Right renal cortex interstitium (tissue), 3 donors: ENCODE data around the gene FAM13A. TPM values are rescaled to one million over a fixed set of nuclear protein-coding genes. Genes with fewer than 3 reads are reported as not detected.
"Not testable (repeated sequence)": the region's sequence is repeated elsewhere in the genome, so short reads cannot be mapped to it uniquely, and the experiment has no call there.

Experiments
- DNase-seq, 3 donors: peaks; one replicate each; pipeline ENCODE4 v3.0.0-alpha.2; 2013; ENCODE audit warnings: low read depth in 3 of 3, low spot score in 2 of 3
- polyA plus RNA-seq, 3 donors: library from polyadenylated mRNA; unstranded; fragments of 120-200 nt; gene quantifications; one replicate each; pipeline ENCODE4 v1.2.1, GENCODE V29; 2013; ENCODE audit not compliant: insufficient read length in 3 of 3

FAM13A gene
- polyA plus RNA-seq, 3 donors: 30.6 to 31.9 (median 31.6) TPM

DNA sequence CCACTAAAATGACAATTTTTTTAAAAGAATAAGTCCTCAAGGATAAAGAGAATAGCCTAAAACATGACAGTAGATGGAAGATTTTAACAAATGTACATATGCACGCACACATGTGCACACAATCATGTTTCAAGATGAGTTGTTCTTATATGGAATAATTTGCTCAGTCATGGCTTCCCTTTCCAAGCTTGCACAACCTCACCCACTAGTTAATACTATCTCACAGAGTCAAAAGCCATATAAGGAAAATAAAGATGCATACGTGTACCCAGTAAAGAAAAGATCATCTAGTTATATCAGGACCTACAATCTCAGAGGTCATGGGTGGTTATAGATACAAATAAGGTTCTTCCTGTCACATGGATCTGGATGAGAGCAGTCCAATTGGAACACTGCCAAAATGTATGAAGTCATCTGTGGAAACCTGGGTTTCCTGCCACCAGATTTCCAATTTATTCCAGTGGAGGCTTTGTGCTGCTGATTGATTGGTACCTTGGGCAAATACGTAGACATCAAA, 56.1 kb downstream of the FAM13A start:
- DNase-seq: no peak

DNA sequence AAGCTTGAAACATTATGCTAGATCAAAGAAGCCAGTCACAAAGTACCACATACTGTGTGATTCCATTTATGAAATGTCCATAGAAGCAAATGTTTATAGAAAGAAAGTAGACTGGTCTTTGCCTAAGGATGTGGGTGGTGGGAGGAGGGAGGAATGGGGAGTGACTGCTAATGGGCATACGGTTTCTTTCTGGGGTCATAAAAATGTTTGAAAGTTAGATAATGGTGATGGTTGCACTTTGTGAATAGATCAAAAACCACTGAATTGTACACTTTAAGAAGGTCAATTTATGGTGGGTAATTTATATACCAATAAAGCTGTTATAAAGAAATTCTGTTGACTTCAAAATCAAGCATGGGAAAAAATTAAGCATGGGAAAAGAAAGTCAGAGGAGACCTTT, 56.6 kb downstream of the FAM13A start:
- DNase-seq: no peak

DNA sequence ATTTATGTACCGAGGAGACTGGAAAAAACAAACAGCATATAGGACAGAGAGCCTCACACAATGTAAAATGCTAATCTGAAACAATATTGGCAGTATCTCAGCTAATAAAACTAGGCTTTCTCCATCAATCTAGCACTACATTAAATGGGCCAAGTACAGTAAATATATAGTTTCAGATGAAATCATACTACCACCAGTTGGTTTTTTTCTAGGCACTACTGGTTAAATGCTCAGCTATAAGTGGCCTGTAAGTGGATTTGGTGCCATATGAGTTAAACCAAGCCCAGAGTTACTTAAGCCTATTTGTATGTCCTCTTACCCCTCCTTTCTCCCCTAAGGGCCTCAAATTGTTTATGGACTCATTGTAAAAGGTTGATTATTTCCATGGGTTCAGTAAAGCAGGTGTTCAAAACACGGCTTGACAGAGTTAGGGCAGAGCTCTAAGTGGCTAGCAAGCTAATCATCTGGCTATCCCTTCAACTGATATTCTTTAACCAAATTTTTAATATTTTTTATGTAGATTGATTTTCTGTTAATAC, 57.5 kb downstream of the FAM13A start:
- DNase-seq: no peak

DNA sequence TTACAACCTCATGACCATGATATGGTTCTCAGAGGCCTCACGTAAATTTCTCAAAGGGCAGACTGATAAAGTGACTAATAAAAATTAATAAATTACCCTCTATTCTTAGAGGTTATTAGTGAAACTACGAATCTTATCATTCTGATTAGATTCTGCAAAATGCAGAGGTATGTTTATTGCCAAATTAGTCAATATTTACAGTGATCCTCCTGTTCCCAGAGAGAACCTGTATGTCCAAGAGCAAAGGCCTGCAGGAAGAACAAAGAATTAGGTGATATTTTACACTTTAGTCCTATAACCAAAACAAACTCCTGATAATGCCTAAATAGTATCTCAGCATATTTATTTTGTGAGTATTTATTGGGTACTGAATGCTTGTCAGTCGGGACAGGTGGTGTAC, 58.1 kb downstream of the FAM13A start:
- DNase-seq: no peak

DNA sequence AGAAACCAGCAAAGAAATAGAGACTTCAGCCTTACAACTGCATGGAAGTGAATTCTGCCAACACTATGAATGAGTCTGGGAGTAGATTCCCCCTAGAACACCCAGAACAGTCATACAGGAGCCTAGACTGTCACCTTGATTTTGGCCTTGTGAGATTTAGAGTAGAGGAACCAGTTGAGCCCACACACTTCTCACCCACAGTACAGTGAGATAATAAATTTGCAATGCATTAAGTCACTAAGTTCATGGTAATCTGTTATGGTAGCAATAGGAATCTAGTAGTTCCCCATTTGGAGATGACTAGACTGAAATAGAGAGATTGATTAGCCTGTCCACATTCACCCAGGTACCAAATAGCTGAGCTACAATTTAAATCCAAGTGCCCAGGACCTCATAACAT, 59.0 kb downstream of the FAM13A start:
- DNase-seq: no peak

DNA sequence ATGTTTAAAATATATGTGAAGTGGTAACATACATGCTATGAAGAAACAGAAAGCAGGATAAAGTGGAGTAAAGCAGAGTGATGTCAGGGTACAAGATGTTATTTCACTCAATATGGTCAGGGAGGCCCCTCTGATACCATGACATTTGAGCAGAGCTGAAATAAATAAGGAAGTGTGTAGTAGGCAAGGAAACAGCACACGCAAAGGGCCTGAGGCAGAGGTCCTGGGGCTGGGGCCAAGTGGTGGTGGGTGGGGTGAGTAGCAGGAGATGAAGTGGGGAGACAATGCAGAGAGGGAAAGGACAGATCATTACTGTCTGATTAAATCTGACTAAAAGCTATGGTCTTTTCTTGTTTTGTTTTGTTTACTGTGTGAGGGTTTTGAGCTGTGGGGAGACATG, 61.1 kb downstream of the FAM13A start:
- no peak for DNase-seq

DNA sequence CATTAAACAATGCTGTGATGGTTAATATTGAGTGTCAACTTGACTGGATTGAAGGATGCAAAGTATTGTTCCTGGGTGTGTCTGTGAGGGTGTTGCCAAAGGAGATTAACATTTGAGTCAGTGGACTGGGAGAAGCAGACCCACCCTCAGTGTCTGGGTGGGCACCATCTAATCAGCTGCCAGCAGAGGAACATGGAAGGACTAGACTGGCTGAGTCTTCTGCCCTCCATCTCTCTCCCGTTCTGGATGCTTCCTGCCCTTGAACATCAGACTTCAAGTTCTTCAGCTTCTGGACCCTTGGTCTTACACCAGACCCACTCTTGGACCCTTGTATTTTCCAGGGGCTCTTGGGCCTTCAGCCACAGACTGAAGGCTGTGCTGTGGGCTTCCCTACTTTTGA, 61.7 kb downstream of the FAM13A start:
- not testable (repeated sequence) for DNase-seq

DNA sequence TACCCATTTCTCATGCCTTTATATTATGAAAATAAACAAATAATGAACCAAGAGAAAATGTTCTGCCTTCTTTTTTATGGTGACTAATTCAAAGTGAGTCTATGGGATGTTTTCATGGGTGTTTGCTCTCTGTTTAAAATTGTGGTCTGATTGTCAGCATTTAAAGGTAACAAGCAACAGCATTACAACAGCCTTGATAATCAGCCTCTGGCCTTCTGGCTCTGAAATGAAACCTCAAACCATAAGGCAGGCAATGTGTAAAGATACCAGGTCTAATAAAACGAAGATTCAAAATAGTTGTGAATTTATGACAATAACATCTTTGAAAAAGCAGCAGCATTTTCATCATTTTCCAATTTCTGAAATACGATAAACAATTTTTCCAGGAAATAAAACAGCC, 63.7 kb downstream of the FAM13A start:
- no peak for DNase-seq

DNA sequence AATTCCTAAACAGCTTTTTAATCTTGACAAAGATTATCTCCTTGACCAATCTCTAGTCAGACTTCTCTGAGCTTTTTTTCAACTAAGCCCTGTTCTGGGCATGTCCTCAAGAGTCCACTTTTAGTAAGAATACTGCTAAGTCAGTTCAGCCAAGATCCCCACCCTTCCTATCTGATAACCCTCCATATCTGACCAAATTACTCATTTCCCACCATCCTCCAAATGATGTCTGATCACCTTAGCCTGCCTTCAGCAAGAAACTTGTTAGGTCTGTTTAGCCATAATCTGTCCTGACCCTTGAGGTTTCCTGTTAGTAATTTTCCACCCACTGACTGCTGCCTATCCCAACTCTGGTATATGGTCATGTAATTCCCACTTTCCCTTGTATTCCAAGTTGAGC, 65.2 kb downstream of the FAM13A start:
- no peak for DNase-seq

DNA sequence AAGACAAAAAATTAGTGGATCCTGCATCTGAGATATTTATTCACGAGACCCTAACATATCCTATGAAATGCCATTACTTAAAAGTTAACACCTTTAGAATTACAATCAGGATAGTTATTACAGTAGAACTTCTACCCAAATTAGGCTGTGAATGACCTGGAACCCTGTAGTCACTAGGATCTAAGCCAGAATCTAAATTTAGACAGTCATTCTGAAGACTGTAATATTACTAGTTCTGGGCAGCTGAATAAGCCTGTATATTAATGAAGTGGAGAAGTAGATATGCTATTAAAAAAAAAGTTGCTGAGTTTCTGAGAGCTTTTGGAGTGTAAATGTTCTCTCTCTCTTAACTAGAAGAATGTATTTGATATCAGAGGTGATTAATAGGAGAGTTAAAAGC, 67.0 kb downstream of the FAM13A start:
- DNase-seq: no peak

DNA sequence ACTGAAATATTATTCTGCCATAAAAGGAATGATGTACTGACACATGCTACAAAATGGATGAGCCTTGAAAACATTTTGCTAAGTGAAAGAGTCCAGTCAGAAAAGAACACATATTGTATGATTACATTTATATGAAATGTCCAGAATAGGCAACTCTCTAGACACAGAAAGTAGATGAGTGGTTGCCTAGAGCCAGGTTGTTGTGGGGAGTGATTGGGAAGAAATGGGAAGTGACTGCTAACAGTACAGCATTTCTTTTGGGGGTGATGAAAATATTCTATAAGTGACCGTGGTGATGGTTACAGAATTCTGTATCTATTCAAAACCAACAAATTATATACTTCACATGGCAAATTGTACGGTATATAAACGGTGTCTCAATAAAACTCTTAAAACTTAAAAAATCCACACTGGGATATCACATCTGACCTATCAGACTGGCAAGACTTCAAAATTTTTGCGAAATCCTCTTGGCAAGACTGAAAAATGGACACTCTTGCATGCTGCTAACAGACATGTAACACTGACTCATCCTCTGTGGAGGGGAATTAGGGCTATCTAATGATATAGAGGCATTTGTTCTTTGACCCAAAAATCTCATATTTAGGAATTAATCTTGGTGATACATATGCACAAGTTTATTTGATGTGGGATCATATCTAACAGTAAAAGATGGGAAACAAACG, 71.8 kb downstream of the FAM13A start:
- DNase-seq: no peak

DNA sequence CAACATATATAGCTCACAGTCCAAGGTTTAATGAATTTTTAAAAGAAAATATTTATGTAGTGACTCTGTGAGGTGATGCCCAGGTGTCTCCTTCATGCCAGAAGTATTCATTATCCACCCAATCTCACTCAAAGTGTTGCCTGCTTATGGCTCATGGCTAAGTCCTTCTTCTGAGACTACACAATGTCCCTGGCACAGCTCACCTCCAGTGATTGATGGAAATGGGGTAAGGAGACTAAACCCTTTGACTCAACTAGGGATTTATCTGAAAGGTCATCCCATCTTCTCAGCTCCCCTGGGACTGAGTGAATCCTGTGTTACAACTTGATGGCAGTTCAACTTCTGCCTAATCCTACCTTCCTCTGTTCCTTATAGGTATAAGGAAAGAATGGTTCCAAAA, 74.2 kb downstream of the FAM13A start:
- DNase-seq: no peak

DNA sequence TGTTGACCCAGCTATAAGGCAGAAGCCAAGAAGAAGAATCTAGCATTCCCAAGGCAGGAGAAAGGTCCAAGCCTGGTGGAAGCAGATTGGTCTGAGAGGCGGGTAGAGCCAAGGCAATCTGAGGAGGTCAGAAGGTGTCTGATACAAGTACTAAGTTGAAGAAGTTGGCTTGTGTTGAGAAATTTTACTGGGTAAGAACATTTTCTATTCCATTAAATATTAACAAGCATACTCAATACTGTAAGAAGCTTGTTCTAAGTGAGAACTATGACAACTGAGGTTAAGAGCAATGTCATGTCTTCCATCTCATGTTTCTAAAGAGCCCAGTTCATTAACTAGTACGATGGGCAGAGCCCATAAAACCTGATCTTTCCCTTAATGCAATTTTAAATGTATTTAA, 75.0 kb downstream of the FAM13A start:
- no peak for DNase-seq

DNA sequence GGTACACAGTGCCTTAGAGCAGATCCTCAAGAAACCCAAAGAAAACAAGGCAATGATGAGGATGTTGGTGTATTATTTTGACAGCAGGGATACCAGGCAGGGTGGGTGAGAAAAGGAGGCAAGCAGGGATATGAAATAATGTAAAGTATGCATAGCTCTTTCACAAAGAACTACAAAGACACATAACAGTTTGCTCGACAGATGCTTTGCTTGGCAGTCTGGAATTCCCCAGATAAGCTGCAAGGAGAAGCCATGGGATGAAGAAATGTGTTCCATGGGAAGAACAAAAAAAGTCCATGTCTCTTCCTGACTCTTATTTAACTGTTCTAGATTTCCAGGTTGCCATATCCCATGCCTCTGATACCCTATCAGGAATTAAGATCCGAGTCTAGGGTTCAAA, 75.4 kb downstream of the FAM13A start:
- DNase-seq: no peak

DNA sequence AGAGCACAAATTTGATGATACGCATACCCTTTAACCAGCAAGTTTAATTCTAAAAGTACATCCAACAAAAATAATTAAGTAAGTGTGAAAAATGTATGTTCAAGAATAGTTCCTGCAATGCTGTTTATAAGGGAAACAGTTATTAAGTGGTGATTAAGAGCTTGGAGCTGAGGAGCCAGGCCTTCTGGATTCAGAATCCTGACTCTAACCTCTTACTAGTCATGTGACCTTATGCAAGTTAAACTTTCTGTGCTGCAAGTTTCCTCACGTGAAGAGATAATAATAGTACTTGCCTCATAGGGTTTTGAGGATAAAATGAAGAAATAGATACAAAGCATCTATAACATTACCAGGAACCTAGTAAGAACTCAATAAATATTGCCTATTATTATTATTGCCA, 77.7 kb downstream of the FAM13A start:
- DNase-seq: no peak

DNA sequence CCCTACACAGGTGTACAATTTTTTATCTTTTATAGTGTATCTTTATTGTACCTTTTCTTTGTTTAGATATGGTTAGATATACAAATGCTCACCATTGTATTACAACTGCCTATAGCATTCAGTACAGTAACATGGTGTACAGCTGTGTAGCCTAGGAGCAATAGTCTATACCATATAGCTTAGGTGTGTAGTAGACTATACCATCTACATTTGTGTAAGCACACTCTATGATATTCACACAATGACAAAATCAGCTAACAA, 80.3 kb downstream of the FAM13A start:
- no peak for DNase-seq

DNA sequence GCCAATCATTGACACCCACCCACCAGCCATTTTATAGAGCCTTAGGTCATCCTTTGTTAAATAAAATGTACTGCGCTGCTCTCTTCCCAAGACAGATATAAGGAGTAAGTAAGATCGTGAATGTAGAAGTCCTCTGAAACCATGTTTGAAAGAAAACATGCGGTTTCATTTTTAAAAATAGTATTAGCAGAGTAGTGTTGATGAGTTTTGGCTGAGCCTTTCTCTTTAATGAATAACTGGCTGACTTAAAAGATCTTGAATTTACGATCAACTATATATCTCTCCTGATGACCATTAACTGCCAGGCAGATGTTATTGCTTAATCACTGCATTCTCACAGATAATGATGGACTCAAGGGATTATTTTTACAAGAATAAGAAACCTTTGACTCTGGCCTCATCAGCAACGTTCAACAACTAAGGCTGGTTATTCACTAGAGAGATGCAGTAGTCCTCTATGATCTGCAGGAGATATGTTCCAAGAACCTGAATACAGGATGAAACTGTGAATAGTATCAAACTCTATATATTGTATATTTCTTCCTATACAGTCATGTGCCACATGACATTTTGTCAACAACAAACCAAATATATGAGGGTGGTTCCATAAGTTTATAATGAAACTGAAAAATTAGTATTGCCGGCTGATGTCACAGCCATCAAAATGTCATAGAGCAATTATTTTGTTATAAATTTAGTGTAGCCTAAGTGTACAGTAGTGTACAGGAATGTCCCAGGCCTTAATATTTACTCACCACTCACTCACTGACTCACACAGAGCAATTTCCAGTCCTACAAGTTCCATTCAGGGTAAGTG, 80.8 kb downstream of the FAM13A start:
- peak in 2 of 3 donors; percentile 15 to 33 for DNase-seq

DNA sequence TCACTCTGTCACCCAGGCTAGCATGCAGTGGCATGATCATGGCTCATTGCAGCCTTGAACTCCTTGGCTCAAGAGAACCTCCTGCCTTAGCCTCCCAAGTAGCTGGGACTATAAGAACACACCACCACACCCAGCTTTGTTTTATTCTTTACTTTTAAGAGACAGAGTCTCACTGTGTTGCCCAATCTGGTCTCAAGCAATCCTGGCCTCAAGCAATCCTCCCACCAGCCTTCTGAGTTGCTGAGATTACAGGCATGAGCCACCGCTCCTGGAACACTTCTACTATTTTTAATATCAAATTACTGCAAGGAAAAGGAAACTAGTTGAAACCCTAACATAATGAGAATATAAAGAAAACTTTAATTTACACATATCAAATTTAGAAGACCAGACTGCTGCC, 85.4 kb downstream of the FAM13A start:
- no peak for DNase-seq

DNA sequence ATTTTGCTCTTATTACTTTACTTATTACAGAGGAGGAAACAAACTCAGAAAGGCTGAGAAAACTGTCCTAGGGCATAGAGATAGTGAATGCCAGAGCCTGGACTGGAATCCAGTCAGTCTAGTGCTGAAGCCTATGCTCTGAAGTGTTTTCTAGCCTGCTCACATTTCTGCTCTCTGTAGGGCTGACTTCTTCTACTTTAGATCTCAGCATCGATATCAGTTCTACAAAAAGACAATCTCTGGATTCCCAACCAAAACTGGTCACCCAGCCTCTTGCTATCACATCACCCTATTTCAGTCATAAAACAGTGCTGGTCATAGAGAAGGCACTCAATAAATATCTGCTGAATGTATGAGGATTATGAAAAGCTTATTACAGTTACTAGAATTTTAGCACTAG, 87.2 kb downstream of the FAM13A start:
- no peak for DNase-seq

DNA sequence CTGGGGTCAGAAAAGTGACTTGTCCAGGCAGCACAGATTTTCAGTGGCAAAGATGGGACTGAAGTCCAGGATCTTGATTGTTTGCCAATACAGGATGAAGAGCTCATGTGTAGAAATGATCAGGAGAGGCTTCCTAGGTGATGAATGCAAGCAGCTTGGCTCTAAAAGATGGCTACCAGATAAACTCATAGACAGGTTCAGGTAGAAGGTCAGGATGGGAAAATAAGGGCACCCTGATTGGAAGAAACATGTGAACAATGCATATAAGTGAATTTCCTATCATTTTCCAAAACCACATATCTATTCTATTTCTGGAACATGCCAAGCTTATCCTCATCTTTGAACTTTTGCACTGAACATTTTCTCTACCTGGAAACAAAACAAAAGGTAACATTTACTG, 87.7 kb downstream of the FAM13A start:
- DNase-seq: no peak

DNA sequence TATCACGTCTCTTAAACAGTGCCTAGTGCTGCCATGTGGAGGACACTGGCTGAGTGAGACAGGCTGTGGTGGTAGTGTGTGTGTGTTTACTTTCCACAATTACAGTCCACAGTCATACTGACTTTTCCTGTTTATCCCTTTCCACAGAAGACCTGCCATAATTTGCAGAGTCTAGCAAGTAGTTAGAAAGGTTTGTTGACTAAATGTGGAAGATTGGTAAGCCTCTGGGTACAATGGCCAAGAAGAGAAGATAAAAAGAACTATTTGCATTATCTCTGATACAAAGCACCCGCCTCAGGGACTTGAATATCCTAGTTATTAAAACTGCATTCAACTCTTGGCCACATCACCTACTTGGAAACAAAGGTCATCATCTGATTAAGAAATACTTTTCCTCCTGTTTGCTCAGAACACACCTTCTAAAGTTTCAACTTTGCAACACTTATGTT, 89.1 kb downstream of the FAM13A start:
- no peak for DNase-seq

DNA sequence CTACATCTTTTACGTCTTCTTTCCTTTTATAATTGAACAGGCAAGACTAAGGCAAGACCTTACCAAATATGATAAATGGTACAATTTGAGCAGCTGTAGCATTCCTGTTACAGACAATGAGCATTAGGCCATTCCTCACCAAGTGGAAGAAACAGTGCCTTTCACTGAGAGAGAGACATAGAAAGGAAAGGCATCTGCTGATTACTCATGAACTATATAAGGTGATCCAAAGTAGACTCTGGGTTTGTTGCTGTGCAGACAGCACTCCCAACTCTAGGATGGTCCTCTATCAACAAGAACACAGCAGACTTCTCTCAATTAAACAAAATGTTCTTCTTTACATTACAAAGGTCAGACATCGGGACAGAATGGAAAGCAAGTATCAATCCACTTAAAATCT, 91.9 kb downstream of the FAM13A start:
- DNase-seq: no peak
